Measurements from ENCODE around the gene SCYGR4.
"Not testable (repeated sequence)": the region's sequence is repeated elsewhere in the genome, so short reads cannot be mapped to it uniquely, and the experiment has no call there.

SCYGR4 gene

GRCh38 chr2:227614740-227615139, 2.6 kb upstream of the SCYGR4 start, which contains the start of gene SCYGR3:
SCYGR3 (minus strand) TSS chr2:227614840; CDS start chr2:227614840, 0 bp downstream.
- no peak for DNase-seq

GRCh38 chr2:227615181-227615580, 2.1 kb upstream of the SCYGR4 start:
- DNase-seq: no peak

GRCh38 chr2:227615906-227616305, 1.4 kb upstream of the SCYGR4 start:
- no peak for DNase-seq

GRCh38 chr2:227616631-227617030, 667 bp upstream of the SCYGR4 start:
- no peak for DNase-seq

GRCh38 chr2:227623226-227623625, 5.9 kb downstream of the SCYGR4 start:
- DNase-seq: no peak

GRCh38 chr2:227625420-227625819, 8.1 kb downstream of the SCYGR4 start:
- DNase-seq: no peak

GRCh38 chr2:227626580-227627151, 9.4 kb downstream of the SCYGR4 start:
- DNase-seq: no peak

- DNase-seq: no peak
These were observed 10.5 kb downstream of the SCYGR4 start for GRCh38 chr2:227627769-227628168.

- DNase-seq: no peak
These were observed 12.1 kb downstream of the SCYGR4 start for GRCh38 chr2:227629435-227629834.

- DNase-seq: no peak
These were observed 13.0 kb downstream of the SCYGR4 start for GRCh38 chr2:227630322-227630721.

GRCh38 chr2:227632827-227633226, 15.5 kb downstream of the SCYGR4 start:
- DNase-seq: no peak

- no peak for DNase-seq
These were observed 16.9 kb downstream of the SCYGR4 start for GRCh38 chr2:227634201-227634600.

GRCh38 chr2:227642656-227643055, 25.4 kb downstream of the SCYGR4 start:
- DNase-seq: no peak

GRCh38 chr2:227643990-227644551, 26.8 kb downstream of the SCYGR4 start:
- no peak for DNase-seq

- no peak for DNase-seq
These were observed 36.1 kb downstream of the SCYGR4 start for GRCh38 chr2:227653419-227653818.

GRCh38 chr2:227654426-227654825, 37.1 kb downstream of the SCYGR4 start:
- DNase-seq: no peak

- DNase-seq: no peak
These were observed 38.2 kb downstream of the SCYGR4 start for GRCh38 chr2:227655454-227655853.

GRCh38 chr2:227657199-227657845, 40.0 kb downstream of the SCYGR4 start:
- no peak for DNase-seq

GRCh38 chr2:227661025-227661649, 43.8 kb downstream of the SCYGR4 start:
- no peak for DNase-seq

- DNase-seq: no peak
These were observed 44.5 kb downstream of the SCYGR4 start for GRCh38 chr2:227661827-227662226.

- no peak for DNase-seq
These were observed 48.1 kb downstream of the SCYGR4 start for GRCh38 chr2:227665189-227665940.

GRCh38 chr2:227666631-227667170, 49.4 kb downstream of the SCYGR4 start, which contains the start of gene SCYGR5:
SCYGR5 (plus strand) TSS chr2:227666804; CDS start chr2:227666804, 0 bp downstream.
- DNase-seq: not testable (repeated sequence)
